Testis (tissue), 3 donors: ENCODE results near the gene OGFOD1. TPM values are rescaled to one million over a fixed set of nuclear protein-coding genes. Genes with fewer than 3 reads are reported as not detected.
A peak's percentile ranks its signal among the peaks of the same experiment; 100 is the strongest.

Experiments
- DNase-seq: peaks from one replicate; pipeline ENCODE4 v3.0.0-alpha.2; 2019
- H3K27ac ChIP-seq, 2 donors: fragments of 200-600 bp; sonication (generic); one replicate each; pipeline ENCODE4 v1.5.1; 2019
- H3K27me3 ChIP-seq: fragments of 200-600 bp; sonication (generic); one replicate; pipeline ENCODE4 v1.5.1; 2019
- H3K36me3 ChIP-seq: fragments of 200-600 bp; sonication (generic); one replicate; pipeline ENCODE4 v1.5.1; 2017; ENCODE audit warnings: low read depth; ENCODE audit errors: missing control alignments
- H3K4me1 ChIP-seq: fragments of 200-600 bp; sonication (generic); one replicate; pipeline ENCODE4 v1.5.1; 2019
- H3K4me3 ChIP-seq, 2 donors: fragments of 200-600 bp; sonication (generic); one replicate each; pipeline ENCODE4 v1.5.1; 2017 to 2019
- H3K9me3 ChIP-seq: fragments of 200-600 bp; sonication (generic); one replicate; pipeline ENCODE4 v1.5.1; 2017
- CTCF ChIP-seq, 3 experiments: fragments of 450-650 bp in 2 of 3; fragments of 200-600 bp in 1 of 3; sonication (generic) in 1 of 3; IDR thresholded peaks; one replicate each; pipeline ENCODE4 v1.5.1; 2016 to 2019; ENCODE audit warnings: antibody characterized with exemption in 3 of 3, mild to moderate bottlenecking in 2 of 3, moderate library complexity in 1 of 3
- POLR2A ChIP-seq: fragments of 450-650 bp; IDR thresholded peaks from one replicate; pipeline ENCODE4 v1.6.1; 2017; ENCODE audit warnings: antibody characterized with exemption, mild to moderate bottlenecking, moderate library complexity
- WGBS, 2 donors: methylation state at CpG; one replicate each; pipeline ENCODE4 v1.1.5; 2018; 5-methylcytosine and 5-hydroxymethylcytosine counted together
- intact Hi-C: fragments of 100-400 bp; cut with DNase I; formaldehyde crosslinking; loops from one replicate; pipeline ENCODE4 v1.15.1; 2023; ENCODE audit warnings: low total_unique reads
- polyA plus RNA-seq: library from polyadenylated mRNA; stranded (reverse); fragments of 350-450 nt; fragmentation: Illumina TruSeq; extraction: RNeasy Lipid Tissue Mini Kit (QIAGEN cat#74804); gene quantifications from one replicate; pipeline ENCODE4 v1.2.3, GENCODE V29; 2014; ENCODE audit warnings: low read depth, low replicate concordance; ENCODE audit not compliant: insufficient read depth
- total RNA-seq, 2 donors: library from RNA; depleted of rRNA; stranded (reverse); fragments of >200 nt; gene quantifications; one replicate each; pipeline ENCODE4 v1.2.3, GENCODE V29; 2016

OGFOD1 gene
- total and polyA plus RNA-seq, 3 donors from 2014 or later = 26.7 to 38.2 (median 34.5) TPM

DNA sequence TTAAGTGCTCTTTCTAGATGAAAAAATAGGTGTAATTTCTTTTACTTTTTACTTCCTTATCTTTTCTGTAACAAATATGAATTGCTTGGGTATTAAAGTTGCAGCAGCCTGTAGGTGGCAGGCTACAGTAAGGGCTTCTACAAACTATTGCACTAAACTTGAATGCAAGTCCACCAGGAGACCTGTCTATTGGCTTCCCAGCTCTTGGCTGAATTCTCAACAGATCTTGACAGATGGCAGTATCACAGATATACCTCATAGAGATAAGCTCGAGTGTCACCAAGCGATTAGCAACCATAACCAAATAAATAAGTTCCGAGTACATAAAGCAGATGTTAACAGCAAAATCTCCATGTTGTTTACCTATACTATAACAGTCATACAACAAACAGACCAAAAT lies 62.6 kb downstream of the OGFOD1 start:
- intact Hi-C loops = no loop called here
- 76 to 78% methylated on average over 3 of the region's 3 CpGs for WGBS, 2 donors
- no peaks in the 10 kb centered on the region for H3K36me3 ChIP-seq
- peak; percentile 41 for DNase-seq
- H3K4me3 ChIP-seq = no peak overlapping the region
- no peaks in the 10 kb centered on the region for H3K27me3 ChIP-seq
- no peaks in the 10 kb centered on the region for H3K9me3 ChIP-seq
- H3K27ac ChIP-seq = no peak overlapping the region
- no peak for TF ChIP-seq POLR2A
- TF ChIP-seq CTCF (IDR thresholded peaks at IDR 0.05) = peak; percentile 26 to 53 (median 49)
- peaks cover 16% of the 10 kb centered on the region for H3K4me1 ChIP-seq

- Histone ChIP-seq H3K27me3 (no peaks in the 10 kb centered on the region), H3K4me3 (no peak overlapping the region), H3K27ac (no peak overlapping the region), H3K4me1 (peaks cover 18% of the 10 kb centered on the region), H3K36me3 (no peaks in the 10 kb centered on the region), H3K9me3 (no peaks in the 10 kb centered on the region)
- intact Hi-C loops = no loop called here
- WGBS, 2 donors = 83 to 88% methylated on average over 3 of the region's 3 CpGs
- no peak for TF ChIP-seq POLR2A
- TF ChIP-seq CTCF (IDR thresholded peaks at IDR 0.05) = no peak
- DNase-seq = no peak
Observed at GRCh38 chr16:56514845-56515244, 63.5 kb downstream of the OGFOD1 start.

DNA sequence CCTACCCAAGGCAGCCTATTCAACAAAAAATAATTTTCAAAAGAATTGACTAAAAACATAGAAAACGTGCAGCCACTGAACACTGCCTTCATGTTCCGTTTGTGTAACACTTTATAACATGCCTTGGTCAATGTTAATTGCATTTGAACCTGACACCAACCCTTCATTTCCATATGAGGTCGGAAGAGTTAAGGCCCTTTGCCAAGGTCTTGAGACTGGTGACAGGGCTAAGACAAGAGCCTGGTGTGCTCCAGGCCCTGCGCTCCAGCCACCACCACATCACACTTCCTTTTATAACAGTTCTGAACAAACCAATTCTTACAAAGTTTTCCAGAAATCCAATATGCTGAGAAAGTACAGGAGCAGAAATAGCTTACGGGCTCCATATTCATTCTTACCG lies 64.3 kb downstream of the OGFOD1 start:
- no peak overlapping the region for H3K4me3 ChIP-seq
- WGBS, 2 donors = 76 to 80% methylated on average over 6 of the region's 6 CpGs
- no peaks in the 10 kb centered on the region for H3K9me3 ChIP-seq
- no peaks in the 10 kb centered on the region for H3K27me3 ChIP-seq
- no peak overlapping the region for H3K27ac ChIP-seq
- H3K36me3 ChIP-seq = no peaks in the 10 kb centered on the region
- peaks cover 18% of the 10 kb centered on the region for H3K4me1 ChIP-seq
- intact Hi-C loops = no loop called here
- no peak for DNase-seq
- no peak for TF ChIP-seq POLR2A
- no peak for TF ChIP-seq CTCF (IDR thresholded peaks at IDR 0.05)

DNA sequence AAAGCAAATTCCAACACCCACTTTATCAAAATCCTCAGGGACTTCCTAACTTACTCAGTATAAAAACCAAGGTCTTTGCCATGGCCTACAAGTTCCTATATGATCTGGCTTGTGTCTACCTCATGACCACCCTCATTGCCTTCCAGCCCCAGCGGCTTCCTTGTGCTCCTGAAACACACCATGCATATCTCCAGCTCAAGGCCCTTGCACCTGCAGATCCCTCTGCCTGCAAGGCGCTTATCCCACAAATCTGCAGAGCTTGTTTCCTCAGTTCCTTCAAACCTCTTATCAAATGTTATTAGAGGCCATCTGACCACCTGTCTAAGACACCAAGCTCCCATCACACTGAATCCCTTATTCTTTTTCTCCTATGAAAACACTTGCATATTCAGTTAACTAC lies 65.9 kb downstream of the OGFOD1 start:
- intact Hi-C loops = no loop called here
- TF ChIP-seq POLR2A = no peak
- no peak for TF ChIP-seq CTCF (IDR thresholded peaks at IDR 0.05)
- Histone ChIP-seq H3K27me3 (no peaks in the 10 kb centered on the region), H3K4me3 (no peak overlapping the region), H3K27ac (no peak overlapping the region), H3K9me3 (no peaks in the 10 kb centered on the region), H3K4me1 (peaks cover 18% of the 10 kb centered on the region), H3K36me3 (no peaks in the 10 kb centered on the region)
- 75 to 82% methylated on average over 2 of the region's 2 CpGs for WGBS, 2 donors
- DNase-seq = no peak

GRCh38 chr16:56518425-56518824 lies 67.1 kb downstream of the OGFOD1 start:
- Histone ChIP-seq H3K4me1 (peaks cover 18% of the 10 kb centered on the region), H3K4me3 (no peak overlapping the region), H3K36me3 (no peaks in the 10 kb centered on the region), H3K9me3 (no peaks in the 10 kb centered on the region), H3K27ac (no peak overlapping the region), H3K27me3 (no peaks in the 10 kb centered on the region)
- DNase-seq = no peak
- 51 to 53% methylated on average over 7 of the region's 7 CpGs for WGBS, 2 donors
- intact Hi-C loops = no loop called here
- TF ChIP-seq CTCF (IDR thresholded peaks at IDR 0.05) (no peak), POLR2A (no peak)
